ENCODE results near the gene CYB561A3. TPM values are rescaled to one million over a fixed set of nuclear protein-coding genes. Genes with fewer than 3 reads are reported as not detected.

Gene CYB561A3
- total RNA-seq, 1 experiment from 2014 or later = 96.9 TPM

DNA sequence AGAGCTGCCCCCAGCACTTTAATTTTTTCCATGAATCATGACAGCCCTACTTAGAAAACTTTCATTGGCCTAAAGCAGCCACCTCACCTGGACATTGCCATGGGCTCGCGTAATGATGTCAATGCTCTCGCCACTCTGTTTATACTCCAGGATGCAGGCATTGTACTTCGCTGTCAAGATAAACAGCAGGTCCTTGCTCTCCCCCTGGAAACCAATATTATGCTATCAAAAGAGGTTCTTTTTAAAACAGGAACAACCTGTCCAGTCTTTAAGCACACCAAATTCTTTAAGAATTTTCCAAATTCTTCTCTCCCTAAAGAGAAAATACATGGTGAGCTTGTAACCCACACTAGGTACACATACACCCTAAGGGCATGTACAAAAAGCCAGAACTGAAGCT is 31.8 kb downstream of the CYB561A3 start:
- ChIA-PET CTCF (no interaction called here), POLR2A (ENCODE audit: unreplicated experiment) (no interaction called here)
- Histone ChIP-seq H3K79me2 (ENCODE audit: low read depth) (peaks cover 80% of the 10 kb centered on the region), H3F3A (ENCODE audit: insufficient read depth, low read depth) (peaks cover 20% of the 10 kb centered on the region), H3K9me2 (ENCODE audit: insufficient read depth) (no peaks in the 10 kb centered on the region), H3K36me3 (ENCODE audit: low read depth) (peaks cover 25% of the 10 kb centered on the region), H3K4me2 (no peak overlapping the region), H3K27me3 (ENCODE audit: insufficient read depth, low read depth) (no peaks in the 10 kb centered on the region), H3K27ac (no peak overlapping the region), H2AFZ (no peak overlapping the region), H4K20me1 (ENCODE audit: insufficient read depth) (peaks cover 54% of the 10 kb centered on the region), H3K4me3 (no peak overlapping the region), H3K9me3 (ENCODE audit: insufficient read depth, low read depth) (no peaks in the 10 kb centered on the region), H3K4me1 (replicated peaks; ENCODE audit: insufficient read depth) (peaks cover 30% of the 10 kb centered on the region)
- no peak for TF ChIP-seq CTCF (conservative IDR thresholded peaks at IDR 0.05)
- TF ChIP-seq EZH2 (IDR thresholded peaks at IDR 0.05; ENCODE audit: low read depth) = no peak
- BruUV-seq (replicated peaks) = no TSS peak
- no peak for DNase-seq
- intact Hi-C loops (cut with micrococcal nuclease; ENCODE audit: unreplicated experiment) = loop anchor here (10.0 kb wide), 2 partner anchors 75 to 185 kb away; no protein-coding TSS in a partner anchor

DNA sequence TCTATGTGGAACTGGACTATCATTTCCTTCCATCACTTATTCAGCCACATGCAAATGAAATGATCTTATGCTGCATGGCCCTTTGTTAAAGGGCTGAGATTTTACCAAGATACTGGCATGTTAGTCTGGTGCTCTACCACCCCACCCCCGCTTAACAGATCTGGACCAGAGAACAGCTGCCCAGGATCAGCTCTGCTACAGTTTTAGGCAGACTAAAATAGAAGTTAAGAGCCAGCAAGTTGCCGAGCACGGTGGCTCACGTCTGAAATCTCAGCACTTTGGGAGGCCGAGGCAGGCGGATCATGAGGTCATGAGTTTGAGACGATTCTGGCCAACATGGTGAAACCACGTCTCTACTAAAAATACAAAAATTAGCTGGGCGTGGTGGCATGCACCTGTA is 33.3 kb downstream of the CYB561A3 start:
- H4K20me1 ChIP-seq (ENCODE audit: insufficient read depth) = peaks cover 54% of the 10 kb centered on the region
- DNase-seq = no peak
- CTCF ChIA-PET = no interaction called here
- H3F3A ChIP-seq (ENCODE audit: insufficient read depth, low read depth) = peaks cover 6% of the 10 kb centered on the region
- no peak overlapping the region for H3K27ac ChIP-seq
- no peak overlapping the region for H3K4me2 ChIP-seq
- no peak overlapping the region for H2AFZ ChIP-seq
- H3K27me3 ChIP-seq (ENCODE audit: insufficient read depth, low read depth) = no peaks in the 10 kb centered on the region
- no TSS peak for BruUV-seq (replicated peaks)
- H3K36me3 ChIP-seq (ENCODE audit: low read depth) = peaks cover 40% of the 10 kb centered on the region
- no peaks in the 10 kb centered on the region for H3K9me3 ChIP-seq (ENCODE audit: insufficient read depth, low read depth)
- TF ChIP-seq EZH2 (IDR thresholded peaks at IDR 0.05; ENCODE audit: low read depth) (no peak), CTCF (conservative IDR thresholded peaks at IDR 0.05) (no peak)
- no peaks in the 10 kb centered on the region for H3K9me2 ChIP-seq (ENCODE audit: insufficient read depth)
- intact Hi-C loops (cut with micrococcal nuclease; ENCODE audit: unreplicated experiment) = no loop called here
- H3K4me3 ChIP-seq = no peak overlapping the region
- peaks cover 18% of the 10 kb centered on the region for H3K4me1 ChIP-seq (replicated peaks; ENCODE audit: insufficient read depth)
- POLR2A ChIA-PET (ENCODE audit: unreplicated experiment) = no interaction called here
- H3K79me2 ChIP-seq (ENCODE audit: low read depth) = peaks cover 73% of the 10 kb centered on the region

- Histone ChIP-seq H3K4me3 (no peak overlapping the region), H2AFZ (no peak overlapping the region), H3K79me2 (ENCODE audit: low read depth) (peaks cover 70% of the 10 kb centered on the region), H3K9me3 (ENCODE audit: insufficient read depth, low read depth) (no peaks in the 10 kb centered on the region), H3K9me2 (ENCODE audit: insufficient read depth) (no peaks in the 10 kb centered on the region), H3K36me3 (ENCODE audit: low read depth) (peaks cover 47% of the 10 kb centered on the region), H3K27ac (no peak overlapping the region), H3K27me3 (ENCODE audit: insufficient read depth, low read depth) (no peaks in the 10 kb centered on the region), H3F3A (ENCODE audit: insufficient read depth, low read depth) (peaks cover 5% of the 10 kb centered on the region; the same call in 1 of the 2 replicates), H3K4me2 (no peak overlapping the region), H3K4me1 (replicated peaks; ENCODE audit: insufficient read depth) (peaks cover 18% of the 10 kb centered on the region), H4K20me1 (ENCODE audit: insufficient read depth) (peaks cover 54% of the 10 kb centered on the region)
- no peak for DNase-seq
- ChIA-PET CTCF (interaction anchor here (0.5 to 0.9 kb wide), 2 partner anchors 8 to 30 kb away, joined by 3 to 4 read pairs; no protein-coding TSS in a partner anchor), POLR2A (ENCODE audit: unreplicated experiment) (interaction anchor here (0.6 to 0.7 kb wide), 4 partner anchors 28 to 65 kb away, joined by 3 to 27 read pairs (median 10); partner anchors contain the start of genes CYB561A3 and TMEM216)
- no TSS peak for BruUV-seq (replicated peaks)
- intact Hi-C loops (cut with micrococcal nuclease; ENCODE audit: unreplicated experiment) = no loop called here
- TF ChIP-seq EZH2 (IDR thresholded peaks at IDR 0.05; ENCODE audit: low read depth) (no peak), CTCF (conservative IDR thresholded peaks at IDR 0.05) (no peak)
Measured at GRCh38 chr11:61327669-61328071, 34.0 kb downstream of the CYB561A3 start.

Measured in PC-9 (cell line).